Sigmoid colon (tissue), 4 donors: ENCODE measurements around the gene GSS.

Experiments used
- EP300 ChIP-seq, 4 donors: sonication (generic); formaldehyde crosslinking; IDR thresholded peaks; one replicate each; pipeline ENCODE4 v1.6.1; 2017; ENCODE audit warnings: antibody characterized with exemption in 4 of 4
- POLR2AphosphoS5 ChIP-seq, 4 donors: sonication (generic); formaldehyde crosslinking; IDR thresholded peaks; one replicate each; pipeline ENCODE4 v1.6.1; 2017; ENCODE audit warnings: antibody characterized with exemption in 4 of 4
- TF ChIP-seq, protein P1 (sequence below), 4 experiments: fragments of 450-650 bp in 3 of 4; fragments of 200-600 bp in 1 of 4; IDR thresholded peaks; one replicate each; pipeline ENCODE4 v1.5.1; 2016 to 2019; ENCODE audit warnings: antibody characterized with exemption in 4 of 4, mild to moderate bottlenecking in 3 of 4, moderate library complexity in 2 of 4

DNA sequence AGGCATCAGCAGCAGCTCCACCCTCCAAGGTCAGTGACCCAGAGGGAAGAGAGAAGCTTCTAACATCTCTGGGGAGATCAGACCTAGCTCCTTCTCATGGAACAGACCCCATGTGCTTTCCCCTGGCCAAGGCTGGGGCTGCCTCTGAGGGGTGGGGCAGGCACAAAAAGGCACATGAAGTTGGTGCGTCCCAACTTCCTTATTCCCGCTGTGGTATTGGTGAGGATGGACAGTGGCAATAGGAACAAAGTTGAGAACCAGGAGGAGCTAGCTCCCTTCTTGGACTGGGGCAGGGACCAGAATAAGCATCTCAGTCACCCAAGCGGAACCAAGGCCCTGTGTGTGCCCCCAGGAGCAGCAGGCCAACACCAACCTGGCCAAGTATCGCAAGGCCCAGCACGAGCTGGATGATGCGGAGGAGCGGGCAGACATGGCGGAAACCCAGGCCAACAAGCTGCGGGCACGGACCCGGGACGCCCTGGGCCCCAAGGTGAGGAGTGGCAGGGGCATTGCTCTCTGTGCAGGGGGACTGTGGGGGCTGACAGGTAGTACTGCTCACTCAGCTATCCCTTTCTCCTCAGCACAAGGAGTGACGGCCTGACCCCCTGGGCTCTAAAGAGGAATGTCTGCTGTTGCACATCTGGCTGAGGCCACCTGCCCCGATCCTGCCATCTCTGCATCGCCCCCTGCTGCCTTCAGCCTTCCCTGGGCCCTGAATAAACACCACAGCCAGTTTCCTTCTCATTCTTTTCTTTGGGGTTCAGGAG lies 46.2 kb upstream of the GSS start:
- TF ChIP-seq, protein P1, sequence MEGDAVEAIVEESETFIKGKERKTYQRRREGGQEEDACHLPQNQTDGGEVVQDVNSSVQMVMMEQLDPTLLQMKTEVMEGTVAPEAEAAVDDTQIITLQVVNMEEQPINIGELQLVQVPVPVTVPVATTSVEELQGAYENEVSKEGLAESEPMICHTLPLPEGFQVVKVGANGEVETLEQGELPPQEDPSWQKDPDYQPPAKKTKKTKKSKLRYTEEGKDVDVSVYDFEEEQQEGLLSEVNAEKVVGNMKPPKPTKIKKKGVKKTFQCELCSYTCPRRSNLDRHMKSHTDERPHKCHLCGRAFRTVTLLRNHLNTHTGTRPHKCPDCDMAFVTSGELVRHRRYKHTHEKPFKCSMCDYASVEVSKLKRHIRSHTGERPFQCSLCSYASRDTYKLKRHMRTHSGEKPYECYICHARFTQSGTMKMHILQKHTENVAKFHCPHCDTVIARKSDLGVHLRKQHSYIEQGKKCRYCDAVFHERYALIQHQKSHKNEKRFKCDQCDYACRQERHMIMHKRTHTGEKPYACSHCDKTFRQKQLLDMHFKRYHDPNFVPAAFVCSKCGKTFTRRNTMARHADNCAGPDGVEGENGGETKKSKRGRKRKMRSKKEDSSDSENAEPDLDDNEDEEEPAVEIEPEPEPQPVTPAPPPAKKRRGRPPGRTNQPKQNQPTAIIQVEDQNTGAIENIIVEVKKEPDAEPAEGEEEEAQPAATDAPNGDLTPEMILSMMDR (IDR thresholded peaks at IDR 0.05), result no peak
- TF ChIP-seq POLR2AphosphoS5 (IDR thresholded peaks at IDR 0.05) (no peak), EP300 (IDR thresholded peaks at IDR 0.05) (no peak)
